HUES48 (cell line): ENCODE results near the gene PTPDC1.

Experiments used
- H3K27ac ChIP-seq: one replicate; pipeline ENCODE4 v1.7.0; 2013; ENCODE audit warnings: low read depth, low read length, inconsistent platforms
- H3K27me3 ChIP-seq: 2 replicates; pipeline ENCODE4 v1.6.1; 2013; ENCODE audit warnings: mild to moderate bottlenecking, low read length; ENCODE audit not compliant: control insufficient read depth, insufficient read depth
- H3K36me3 ChIP-seq: 2 replicates; pipeline ENCODE4 v1.6.1; 2013; ENCODE audit warnings: low read length; ENCODE audit not compliant: control insufficient read depth, insufficient read depth
- H3K4me1 ChIP-seq: 2 replicates; pipeline ENCODE4 v1.6.1; 2013; ENCODE audit warnings: mild to moderate bottlenecking, low read length; ENCODE audit not compliant: control insufficient read depth, insufficient read depth
- H3K4me3 ChIP-seq: 2 replicates; pipeline ENCODE4 v1.5.1; 2013; ENCODE audit warnings: mild to moderate bottlenecking, low read depth, low read length
- H3K9ac ChIP-seq: 2 replicates; pipeline ENCODE4 v1.6.1; 2013; ENCODE audit warnings: mild to moderate bottlenecking, low read depth, low read length, moderate library complexity
- H3K9me3 ChIP-seq: 2 replicates; pipeline ENCODE4 v1.6.1; 2013; ENCODE audit warnings: low read length; ENCODE audit not compliant: control insufficient read depth, insufficient read depth

Gene PTPDC1

DNA sequence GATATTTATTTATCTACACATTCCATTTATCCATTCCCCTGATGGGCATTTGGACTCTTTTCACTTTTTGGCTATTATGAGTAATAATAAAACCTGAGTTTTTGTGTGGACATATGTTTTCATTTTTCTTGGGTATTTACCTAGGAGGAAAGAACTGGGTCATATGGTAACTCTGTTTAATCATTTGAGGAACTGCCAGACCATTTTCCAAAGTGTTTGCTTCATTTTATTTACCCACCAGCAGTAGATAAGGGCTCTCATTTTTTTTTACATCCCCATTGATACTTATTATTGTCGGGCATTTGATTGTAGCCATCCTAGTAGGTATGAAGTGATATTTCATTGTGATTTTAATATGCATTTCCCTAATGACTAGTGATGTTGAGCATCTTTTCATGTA lies 7.7 kb upstream of the PTPDC1 start:
- H3K4me1 ChIP-seq, result no peaks in the 10 kb centered on the region
- no peaks in the 10 kb centered on the region for H3K27me3 ChIP-seq
- no peaks in the 10 kb centered on the region for H3K9me3 ChIP-seq
- H3K4me3 ChIP-seq, result no peak overlapping the region
- H3K27ac ChIP-seq, result no peak overlapping the region
- H3K9ac ChIP-seq, result no peak overlapping the region
- H3K36me3 ChIP-seq, result no peaks in the 10 kb centered on the region

DNA sequence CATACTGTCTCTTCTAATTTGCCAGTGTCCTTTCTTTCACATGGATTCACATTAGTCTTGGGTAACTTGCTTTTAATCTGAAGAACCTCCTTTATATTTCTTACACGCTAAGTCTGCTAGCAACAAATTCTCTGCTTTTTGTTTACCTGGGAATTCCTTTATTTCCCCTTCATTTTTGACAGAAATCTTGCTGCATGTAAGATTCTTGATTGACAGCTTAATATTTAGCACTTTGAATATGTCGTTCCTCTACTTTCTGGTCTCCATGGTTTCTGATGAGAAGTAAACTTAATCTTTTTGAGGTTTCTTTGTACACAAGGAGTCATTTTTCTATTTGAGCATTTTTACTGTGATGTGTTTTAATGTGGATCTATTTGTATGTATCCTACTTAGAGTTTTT lies 6.2 kb upstream of the PTPDC1 start:
- no peak overlapping the region for H3K9ac ChIP-seq
- H3K27me3 ChIP-seq, result no peaks in the 10 kb centered on the region
- no peaks in the 10 kb centered on the region for H3K4me1 ChIP-seq
- no peak overlapping the region for H3K4me3 ChIP-seq
- H3K27ac ChIP-seq, result no peak overlapping the region
- no peaks in the 10 kb centered on the region for H3K9me3 ChIP-seq
- no peaks in the 10 kb centered on the region for H3K36me3 ChIP-seq

DNA sequence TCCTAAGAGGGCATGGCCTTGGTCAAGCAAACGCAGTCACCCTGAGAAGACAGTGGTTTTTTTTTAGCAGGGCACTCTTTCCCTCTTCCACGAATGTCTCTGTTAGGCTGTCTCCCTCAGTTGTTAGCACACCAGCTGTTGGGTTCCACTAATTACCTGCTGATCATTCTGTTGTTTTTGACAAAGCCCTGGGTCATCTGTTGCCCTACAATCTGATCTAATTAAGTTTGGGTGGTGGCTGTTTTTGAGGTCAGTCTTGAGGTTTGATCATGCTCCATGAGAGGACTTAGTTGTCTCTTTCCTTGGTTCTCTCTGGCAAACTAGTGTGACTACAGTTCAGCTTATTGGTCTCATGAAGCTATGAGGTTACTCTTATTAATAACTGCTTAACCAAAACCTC lies 5.0 kb upstream of the PTPDC1 start:
- no peaks in the 10 kb centered on the region for H3K36me3 ChIP-seq

DNA sequence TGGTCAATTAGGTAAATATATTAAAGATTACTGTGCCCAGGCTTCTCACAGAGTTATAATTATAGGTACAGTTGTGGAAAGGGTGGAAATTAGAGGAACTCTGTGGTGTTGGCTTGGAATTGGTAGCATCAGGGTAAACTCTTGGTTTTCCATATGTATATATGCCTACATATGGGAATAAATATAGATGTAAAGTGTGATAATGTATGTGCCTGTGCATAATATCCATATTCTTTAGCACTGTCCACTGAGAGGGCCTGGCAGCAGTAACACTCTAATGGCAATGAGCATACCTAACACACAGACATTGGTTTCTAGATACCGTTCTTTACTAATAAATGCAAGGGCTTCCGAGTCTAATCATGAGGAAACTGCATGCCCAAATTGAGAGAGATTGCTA lies 4.0 kb upstream of the PTPDC1 start:
- H3K9me3 ChIP-seq, result no peaks in the 10 kb centered on the region
- no peaks in the 10 kb centered on the region for H3K36me3 ChIP-seq

More for the DNA sequence above, 5.0 kb upstream of the PTPDC1 start:
- Histone ChIP-seq H3K9me3 (no peaks in the 10 kb centered on the region), H3K4me3 (no peak overlapping the region), H3K27ac (no peak overlapping the region), H3K27me3 (no peaks in the 10 kb centered on the region), H3K9ac (no peak overlapping the region), H3K4me1 (no peaks in the 10 kb centered on the region)

DNA sequence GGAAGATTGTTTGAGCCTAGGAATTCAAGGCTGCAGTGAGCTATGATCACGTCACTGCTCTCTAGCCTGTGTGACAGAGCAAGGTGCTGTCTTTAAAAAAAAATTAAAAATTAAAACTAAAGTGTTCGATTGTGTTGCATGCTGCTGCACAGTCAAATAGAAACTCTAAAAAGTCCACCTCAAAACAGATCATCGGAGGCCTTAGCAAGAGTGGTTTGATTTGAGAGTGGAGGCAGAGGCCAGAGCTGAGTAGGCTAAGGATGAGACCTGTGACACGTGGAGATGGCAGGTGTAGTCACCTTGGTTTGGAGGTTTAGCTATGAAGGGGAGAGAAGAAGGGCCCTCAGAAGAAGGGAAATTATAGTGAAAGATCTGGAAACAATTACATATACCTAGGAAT lies 2.8 kb upstream of the PTPDC1 start:
- Histone ChIP-seq H3K9ac (no peak overlapping the region), H3K4me1 (peaks cover 13% of the 10 kb centered on the region), H3K4me3 (no peak overlapping the region), H3K36me3 (no peaks in the 10 kb centered on the region), H3K9me3 (no peaks in the 10 kb centered on the region), H3K27me3 (no peaks in the 10 kb centered on the region), H3K27ac (no peak overlapping the region)

More for the DNA sequence above, 4.0 kb upstream of the PTPDC1 start:
- H3K27me3 ChIP-seq, result no peaks in the 10 kb centered on the region
- H3K27ac ChIP-seq, result no peak overlapping the region
- H3K9ac ChIP-seq, result no peak overlapping the region
- no peak overlapping the region for H3K4me3 ChIP-seq
- H3K4me1 ChIP-seq, result peaks cover 9% of the 10 kb centered on the region

DNA sequence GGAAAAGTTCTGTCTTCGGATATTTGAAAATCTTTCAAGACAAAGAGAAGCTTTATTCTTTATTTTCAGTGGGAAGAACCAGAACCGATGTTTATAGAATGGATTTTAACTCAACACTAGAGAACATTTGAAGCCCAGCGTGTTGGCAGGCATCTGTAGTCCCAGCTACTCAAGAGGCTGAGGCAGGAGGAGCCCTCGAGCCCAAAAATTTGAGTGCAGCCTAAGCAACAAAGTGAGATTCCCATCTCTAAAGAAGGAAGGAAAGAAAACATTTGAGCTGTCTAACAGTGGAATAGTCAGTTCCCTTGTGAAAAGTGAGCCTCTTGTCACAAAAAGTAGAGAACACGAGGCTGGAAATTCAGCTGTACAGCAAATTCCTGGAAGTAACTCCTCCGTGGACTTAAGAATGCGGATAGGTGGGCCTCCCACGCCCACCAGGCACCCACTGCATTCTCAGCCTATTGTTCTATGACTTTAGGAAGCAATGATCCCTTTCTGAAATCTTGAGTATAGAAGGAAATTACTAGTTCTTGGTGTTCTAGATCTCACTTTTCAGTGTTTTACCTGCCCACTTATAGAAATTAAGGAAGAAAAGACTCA lies 2.3 kb upstream of the PTPDC1 start:
- H3K36me3 ChIP-seq, result no peaks in the 10 kb centered on the region
- no peaks in the 10 kb centered on the region for H3K9me3 ChIP-seq
- no peak overlapping the region for H3K9ac ChIP-seq
- H3K4me3 ChIP-seq, result no peak overlapping the region
- H3K27me3 ChIP-seq, result no peaks in the 10 kb centered on the region
- H3K4me1 ChIP-seq, result peaks cover 13% of the 10 kb centered on the region
- no peak overlapping the region for H3K27ac ChIP-seq

DNA sequence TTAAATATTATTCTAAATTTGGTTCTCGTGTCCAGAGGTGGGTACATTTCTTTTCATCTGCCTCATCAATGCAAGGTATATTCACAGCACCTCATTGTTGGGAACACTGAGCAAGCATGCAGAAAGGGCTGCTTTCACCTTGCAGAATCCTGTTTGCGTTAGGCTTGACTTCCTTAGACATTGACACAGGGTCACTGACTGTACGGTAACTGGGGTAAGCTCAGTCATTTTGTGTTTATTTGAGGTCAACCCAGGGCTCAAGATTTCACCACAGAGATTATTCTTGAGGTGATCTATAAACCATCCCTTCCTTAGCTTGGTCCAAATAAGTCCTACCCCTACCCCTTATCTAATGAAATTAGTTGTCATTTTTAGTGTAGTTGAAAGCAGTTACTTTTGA lies 1.7 kb upstream of the PTPDC1 start:
- Histone ChIP-seq H3K4me1 (peaks cover 13% of the 10 kb centered on the region), H3K27me3 (no peaks in the 10 kb centered on the region), H3K36me3 (no peaks in the 10 kb centered on the region), H3K27ac (no peak overlapping the region), H3K9me3 (no peaks in the 10 kb centered on the region), H3K9ac (no peak overlapping the region), H3K4me3 (no peak overlapping the region)

DNA sequence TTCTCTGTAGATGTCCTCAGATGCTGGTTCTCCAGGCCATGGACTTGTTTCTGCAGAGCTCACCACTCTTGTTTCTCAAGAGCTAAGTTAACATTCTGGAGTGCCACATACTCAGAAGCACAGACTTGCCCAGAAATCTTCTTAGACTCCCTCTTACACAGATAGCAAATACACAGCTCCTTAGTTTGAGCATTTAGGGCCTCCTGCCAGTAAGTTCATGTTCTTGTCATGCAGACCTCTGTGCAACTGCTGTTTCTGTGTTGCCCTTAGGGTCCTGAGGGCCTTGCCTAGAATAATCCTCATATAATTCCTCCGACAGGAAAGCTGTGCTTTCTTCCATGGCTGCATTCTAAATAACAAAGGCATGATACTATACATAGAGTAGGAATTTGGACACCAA lies 1.3 kb upstream of the PTPDC1 start:
- Histone ChIP-seq H3K9ac (no peak overlapping the region), H3K9me3 (no peaks in the 10 kb centered on the region), H3K27ac (no peak overlapping the region), H3K4me3 (no peak overlapping the region), H3K36me3 (no peaks in the 10 kb centered on the region), H3K27me3 (no peaks in the 10 kb centered on the region), H3K4me1 (peaks cover 13% of the 10 kb centered on the region)

DNA sequence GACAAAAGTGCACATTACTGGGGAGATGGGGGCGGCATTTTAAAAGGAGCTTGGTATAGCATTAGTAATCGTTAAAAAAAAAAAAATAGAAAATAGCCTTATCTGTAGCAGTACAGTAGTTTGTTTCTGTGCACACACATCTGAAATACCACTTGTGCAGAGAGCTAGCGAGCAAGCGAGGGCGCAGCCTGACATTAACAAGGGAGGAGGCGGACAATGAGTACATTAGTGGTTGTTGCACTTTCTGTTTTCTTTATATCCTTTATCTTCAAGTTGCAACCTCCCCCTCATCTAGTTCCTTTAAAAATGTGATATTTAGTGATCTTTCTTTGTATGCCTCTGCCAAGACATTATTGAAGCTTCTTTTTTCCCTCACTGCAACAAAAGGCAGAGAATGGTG lies 880 bp upstream of the PTPDC1 start:
- Histone ChIP-seq H3K27me3 (no peaks in the 10 kb centered on the region), H3K9ac (no peak overlapping the region), H3K36me3 (no peaks in the 10 kb centered on the region), H3K4me3 (no peak overlapping the region), H3K27ac (no peak overlapping the region), H3K9me3 (no peaks in the 10 kb centered on the region), H3K4me1 (peaks cover 13% of the 10 kb centered on the region)

DNA sequence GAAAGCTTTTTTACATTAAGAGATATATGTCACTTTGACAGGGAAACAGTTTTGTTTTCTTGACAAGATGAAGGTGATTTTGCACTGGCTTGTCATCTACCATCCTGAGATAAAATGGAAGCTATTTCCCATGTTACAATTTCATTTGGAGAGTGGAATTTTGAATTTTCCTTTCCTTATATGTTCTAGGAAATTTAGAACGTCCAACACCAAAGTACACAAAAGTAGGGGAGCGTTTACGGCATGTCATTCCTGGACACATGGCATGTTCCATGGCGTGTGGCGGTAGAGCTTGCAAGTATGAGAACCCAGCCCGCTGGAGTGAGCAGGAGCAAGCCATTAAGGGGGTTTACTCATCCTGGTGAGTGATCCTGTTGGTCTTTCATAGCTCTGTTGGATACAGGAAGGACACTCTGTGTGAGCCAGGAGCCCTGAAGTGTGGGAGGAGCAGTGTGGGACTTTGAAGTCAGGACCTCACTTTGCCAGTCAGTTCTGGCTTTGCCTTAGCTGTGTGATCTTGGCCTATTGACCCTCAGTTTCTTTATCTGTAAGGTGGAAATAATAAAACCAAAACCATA lies 887 bp downstream of the PTPDC1 start:
- Histone ChIP-seq H3K9ac (no peak overlapping the region), H3K9me3 (no peaks in the 10 kb centered on the region), H3K27me3 (no peaks in the 10 kb centered on the region), H3K4me1 (peaks cover 13% of the 10 kb centered on the region), H3K36me3 (no peaks in the 10 kb centered on the region), H3K27ac (peak overlapping the region; percentile 86), H3K4me3 (no peak overlapping the region)

DNA sequence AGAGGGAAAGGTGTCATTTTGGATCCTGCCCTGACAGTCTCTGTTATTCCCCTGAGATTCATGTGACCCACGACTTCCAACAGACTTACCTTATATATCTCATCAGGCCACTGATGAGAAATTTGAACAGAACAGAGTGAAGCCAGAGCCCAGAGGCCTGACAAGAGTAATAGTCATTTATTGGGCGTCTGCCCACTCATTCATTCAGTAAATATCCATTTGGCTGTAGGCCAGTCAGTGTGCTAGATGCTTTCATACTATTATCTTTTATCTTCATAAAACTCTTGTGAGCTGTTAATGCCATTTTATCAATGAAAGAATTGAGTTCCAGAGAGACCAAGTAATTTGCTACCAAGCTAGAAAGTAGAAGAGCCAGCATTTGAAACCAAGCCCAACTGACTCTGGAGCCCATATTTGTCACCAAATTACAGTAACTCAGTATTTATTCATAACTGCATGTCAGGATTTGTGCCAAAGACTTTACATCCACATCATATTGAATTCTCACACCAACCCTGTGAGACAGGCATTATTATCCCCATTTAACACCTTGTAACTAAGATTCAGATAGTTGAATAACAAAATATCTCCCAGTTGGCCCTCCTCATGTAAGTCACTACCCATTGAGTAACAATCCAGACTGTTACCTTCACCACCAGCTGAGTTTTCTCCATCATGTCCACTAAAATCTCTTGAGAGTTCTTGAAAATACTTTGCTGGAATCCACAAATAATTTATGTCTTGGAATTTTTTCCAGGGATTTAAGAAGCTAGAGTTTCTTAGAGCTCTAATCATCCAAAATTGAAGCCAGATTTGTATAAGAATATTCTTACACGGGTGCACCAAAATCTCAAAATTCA lies 2.5 kb downstream of the PTPDC1 start:
- Histone ChIP-seq H3K4me3 (no peak overlapping the region), H3K27me3 (no peaks in the 10 kb centered on the region), H3K9me3 (no peaks in the 10 kb centered on the region), H3K36me3 (no peaks in the 10 kb centered on the region), H3K4me1 (peaks cover 13% of the 10 kb centered on the region), H3K9ac (no peak overlapping the region), H3K27ac (no peak overlapping the region)
